Nephron (organoid): ENCODE results near the gene SYNJ2.
A peak's percentile ranks its signal among the peaks of the same experiment; 100 is the strongest.

Experiments
- H3K27ac Mint-ChIP-seq, 3 experiments: 2 replicates each; pipeline ENCODE4 v1.8.0; 2020; ENCODE audit warnings: mixed read lengths in 3 of 3, mild to moderate bottlenecking in 2 of 3, moderate library complexity in 1 of 3
- H3K27me3 Mint-ChIP-seq: 2 replicates; pipeline ENCODE4 v1.8.0; 2021; ENCODE audit warnings: low read depth, mild to moderate bottlenecking, moderate library complexity, mixed read lengths
- H3K36me3 Mint-ChIP-seq: 2 replicates; pipeline ENCODE4 v1.8.0; 2020; ENCODE audit warnings: low read depth, mixed read lengths
- H3K4me1 Mint-ChIP-seq: 2 replicates; pipeline ENCODE4 v1.8.0; 2020; ENCODE audit warnings: mixed read lengths
- H3K4me3 Mint-ChIP-seq, 3 experiments: 2 replicates each; pipeline ENCODE4 v1.8.0; 2020; ENCODE audit warnings: mild to moderate bottlenecking in 3 of 3, mixed read lengths in 3 of 3, moderate library complexity in 2 of 3
- H3K9me3 Mint-ChIP-seq: 2 replicates; pipeline ENCODE4 v1.8.0; 2020; ENCODE audit warnings: mixed read lengths
- TF ChIP-seq, protein P1 (sequence below), 3 experiments: fragments of 200-600 bp; sonication (generic); IDR thresholded peaks; one replicate each; pipeline ENCODE4 v1.5.0; 2021; ENCODE audit warnings: antibody characterized with exemption in 3 of 3; ENCODE audit not compliant: unreplicated experiment in 3 of 3

SYNJ2 gene

DNA sequence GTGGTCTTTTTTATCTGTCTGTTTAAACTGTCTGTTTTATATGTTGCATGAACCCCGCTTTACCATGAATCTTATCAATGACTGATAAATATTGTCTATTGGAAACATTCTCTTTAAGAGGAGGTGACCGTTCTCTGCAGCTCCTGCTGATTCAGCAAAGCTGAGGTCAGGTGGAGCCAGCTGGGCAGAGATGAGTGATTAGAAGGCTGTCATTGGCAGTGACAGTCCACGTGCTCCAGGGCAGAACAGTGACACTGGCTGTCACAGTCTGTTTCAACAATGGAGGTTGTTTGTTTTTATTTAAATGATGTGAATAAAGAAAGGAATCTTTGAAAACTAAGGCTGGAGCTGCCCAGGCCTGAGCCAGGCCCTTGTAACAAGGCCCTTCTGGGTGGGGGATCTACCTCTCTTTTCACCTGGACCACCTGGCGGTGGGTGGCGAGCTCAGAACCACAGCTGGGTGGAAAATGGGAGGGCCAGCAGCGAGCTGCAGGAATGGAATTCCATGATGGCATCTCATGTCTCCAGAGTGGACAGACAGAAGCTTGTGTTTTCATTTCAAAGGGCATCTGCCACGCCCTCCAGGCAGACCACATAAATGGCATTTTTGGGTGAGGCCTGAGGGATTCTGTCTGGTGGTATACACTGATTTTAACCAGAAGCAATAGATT, 12.6 kb downstream of the SYNJ2 start:
- Mint-ChIP-seq H3K9me3 (no peaks in the 10 kb centered on the region), H3K4me1 (peaks cover 80% of the 10 kb centered on the region), H3K36me3 (peaks cover 3% of the 10 kb centered on the region), H3K4me3 (peak overlapping the region in 1 of 3 experiments; percentile 4), H3K27ac (peak overlapping the region; percentile 20 to 78 (median 54)), H3K27me3 (no peaks in the 10 kb centered on the region)
- TF ChIP-seq, protein P1, sequence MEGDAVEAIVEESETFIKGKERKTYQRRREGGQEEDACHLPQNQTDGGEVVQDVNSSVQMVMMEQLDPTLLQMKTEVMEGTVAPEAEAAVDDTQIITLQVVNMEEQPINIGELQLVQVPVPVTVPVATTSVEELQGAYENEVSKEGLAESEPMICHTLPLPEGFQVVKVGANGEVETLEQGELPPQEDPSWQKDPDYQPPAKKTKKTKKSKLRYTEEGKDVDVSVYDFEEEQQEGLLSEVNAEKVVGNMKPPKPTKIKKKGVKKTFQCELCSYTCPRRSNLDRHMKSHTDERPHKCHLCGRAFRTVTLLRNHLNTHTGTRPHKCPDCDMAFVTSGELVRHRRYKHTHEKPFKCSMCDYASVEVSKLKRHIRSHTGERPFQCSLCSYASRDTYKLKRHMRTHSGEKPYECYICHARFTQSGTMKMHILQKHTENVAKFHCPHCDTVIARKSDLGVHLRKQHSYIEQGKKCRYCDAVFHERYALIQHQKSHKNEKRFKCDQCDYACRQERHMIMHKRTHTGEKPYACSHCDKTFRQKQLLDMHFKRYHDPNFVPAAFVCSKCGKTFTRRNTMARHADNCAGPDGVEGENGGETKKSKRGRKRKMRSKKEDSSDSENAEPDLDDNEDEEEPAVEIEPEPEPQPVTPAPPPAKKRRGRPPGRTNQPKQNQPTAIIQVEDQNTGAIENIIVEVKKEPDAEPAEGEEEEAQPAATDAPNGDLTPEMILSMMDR (IDR thresholded peaks at IDR 0.05; ENCODE audit: unreplicated experiment in 3 of 3): no peak

DNA sequence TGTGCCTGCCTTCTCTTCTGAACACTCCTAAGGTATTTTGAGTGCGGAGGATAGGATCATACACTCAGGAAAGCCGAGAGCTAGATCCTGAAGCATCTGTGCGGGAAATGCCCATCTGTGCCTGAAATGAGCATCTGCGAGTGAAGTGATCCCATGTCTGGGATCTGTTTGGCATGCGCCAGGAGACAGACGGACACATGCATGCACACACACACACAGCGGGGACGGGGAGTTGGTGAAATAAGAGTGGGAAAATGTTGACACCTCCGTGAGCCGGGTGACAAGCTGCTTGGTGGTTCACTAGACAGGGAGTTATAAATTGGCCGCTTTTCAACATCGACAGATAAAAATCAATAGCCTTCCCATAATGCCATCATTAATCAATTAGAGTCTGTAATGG, 13.8 kb downstream of the SYNJ2 start:
- TF ChIP-seq, protein P1 (IDR thresholded peaks at IDR 0.05; ENCODE audit: unreplicated experiment in 3 of 3): no peak
- Mint-ChIP-seq H3K4me3 (no peak overlapping the region), H3K36me3 (peaks cover 3% of the 10 kb centered on the region), H3K27me3 (no peaks in the 10 kb centered on the region), H3K4me1 (peaks cover 80% of the 10 kb centered on the region), H3K27ac (no peak overlapping the region), H3K9me3 (no peaks in the 10 kb centered on the region)

DNA sequence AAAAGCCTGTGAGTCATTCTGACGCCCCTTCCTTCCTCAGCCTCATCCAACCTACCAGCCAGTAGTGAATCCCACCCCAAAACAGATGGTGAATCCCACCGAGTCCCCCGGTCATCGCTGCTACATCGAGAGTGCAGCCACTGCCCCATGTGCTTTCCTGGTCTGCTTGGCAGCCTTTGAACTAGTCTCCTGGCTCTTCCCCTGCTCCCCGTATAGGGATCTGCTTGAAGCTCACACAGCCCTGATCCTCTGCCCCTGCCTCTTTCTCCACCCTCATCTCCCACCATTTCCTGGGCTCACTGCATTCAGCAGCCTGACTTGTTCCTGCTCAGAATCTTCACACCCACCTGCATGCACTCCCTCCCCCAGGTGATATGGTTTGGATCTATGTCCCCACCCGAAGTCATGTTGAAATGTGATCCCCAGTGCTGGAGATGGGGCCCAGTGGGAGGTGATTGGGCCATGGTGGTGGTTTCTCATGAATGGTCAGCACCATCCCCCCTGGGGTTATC, 14.6 kb downstream of the SYNJ2 start:
- H3K9me3 Mint-ChIP-seq: no peaks in the 10 kb centered on the region
- peaks cover 79% of the 10 kb centered on the region for H3K4me1 Mint-ChIP-seq
- TF ChIP-seq, protein P1 (IDR thresholded peaks at IDR 0.05; ENCODE audit: unreplicated experiment in 3 of 3): no peak
- H3K27ac Mint-ChIP-seq: no peak overlapping the region
- H3K36me3 Mint-ChIP-seq: peaks cover 3% of the 10 kb centered on the region
- no peak overlapping the region for H3K4me3 Mint-ChIP-seq
- H3K27me3 Mint-ChIP-seq: no peaks in the 10 kb centered on the region

DNA sequence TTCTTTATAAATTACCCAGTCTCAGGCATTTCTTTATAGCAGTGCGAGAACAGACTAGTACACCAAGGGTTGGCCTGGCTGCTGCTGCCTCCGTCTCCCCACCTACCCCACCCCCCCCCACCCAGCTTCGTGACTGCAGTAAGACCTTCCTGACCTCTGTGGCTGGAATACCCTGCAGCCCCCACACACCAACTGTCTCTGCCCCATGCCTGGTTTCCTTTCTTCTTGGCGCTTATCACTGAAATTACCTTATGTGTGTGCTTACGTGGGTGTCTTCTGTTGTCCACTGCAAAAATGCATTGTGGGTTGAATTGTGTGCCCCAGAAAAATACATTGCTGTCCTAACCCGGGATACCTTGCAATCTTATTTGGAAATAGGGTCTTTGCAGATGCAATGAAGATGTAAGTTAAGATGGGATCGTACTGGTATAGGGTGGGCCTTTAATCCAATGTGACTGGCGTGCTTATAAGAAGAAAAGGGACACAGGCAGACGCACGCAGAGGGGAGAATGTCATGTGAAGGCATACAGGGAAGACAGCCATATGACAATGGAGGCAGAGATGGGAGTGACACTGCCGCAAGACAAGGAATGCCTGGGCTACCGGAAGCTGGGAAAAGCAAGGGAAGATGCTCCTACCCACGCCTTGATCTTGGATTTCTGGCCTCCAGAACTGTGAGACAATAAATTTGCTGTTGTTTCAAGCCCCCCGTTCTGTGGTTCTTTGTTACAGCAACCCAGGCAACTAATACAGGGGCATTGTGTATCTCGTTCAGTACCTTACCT, 15.4 kb downstream of the SYNJ2 start:
- Mint-ChIP-seq H3K27me3 (no peaks in the 10 kb centered on the region), H3K4me3 (no peak overlapping the region), H3K4me1 (peaks cover 81% of the 10 kb centered on the region), H3K27ac (peak overlapping the region; percentile 15 to 73 (median 51)), H3K36me3 (peaks cover 6% of the 10 kb centered on the region), H3K9me3 (no peaks in the 10 kb centered on the region)
- TF ChIP-seq, protein P1 (IDR thresholded peaks at IDR 0.05; ENCODE audit: unreplicated experiment in 3 of 3): no peak

DNA sequence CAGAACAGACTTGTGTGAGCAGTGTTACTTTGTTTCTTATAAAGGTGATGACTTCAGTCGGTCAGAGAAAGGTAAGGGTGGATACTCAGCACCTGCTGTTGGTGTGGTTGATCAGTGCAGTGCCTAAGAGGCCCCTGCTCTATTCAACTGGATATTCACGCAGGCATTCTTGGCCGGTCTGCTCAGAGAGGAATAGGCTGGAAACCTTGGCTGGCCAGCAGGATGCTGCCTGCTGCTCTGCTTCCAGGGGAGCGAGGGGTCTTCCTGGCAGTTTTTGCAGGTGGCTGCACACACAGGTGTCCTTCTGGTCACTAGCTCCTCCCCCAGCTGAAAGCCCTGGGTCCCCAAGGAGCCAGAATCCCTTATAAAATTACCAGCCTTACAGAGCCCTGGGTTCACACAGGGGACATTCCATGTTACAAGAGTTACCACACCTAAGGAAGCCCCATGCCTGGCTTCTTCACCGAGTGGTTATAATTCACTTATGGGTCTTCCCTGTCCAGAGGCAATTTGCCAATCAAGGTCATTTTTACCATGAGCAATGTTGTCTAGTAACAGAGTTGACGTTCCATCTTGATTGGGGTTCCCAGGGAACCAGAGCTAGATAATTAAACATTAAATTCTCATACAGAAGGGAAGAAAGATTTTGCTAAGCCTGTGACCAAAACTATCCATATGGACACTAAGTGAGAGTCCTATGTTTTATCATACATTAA, 16.4 kb downstream of the SYNJ2 start:
- Mint-ChIP-seq H3K4me1 (peaks cover 85% of the 10 kb centered on the region), H3K4me3 (no peak overlapping the region), H3K9me3 (no peaks in the 10 kb centered on the region), H3K36me3 (peaks cover 3% of the 10 kb centered on the region), H3K27me3 (no peaks in the 10 kb centered on the region), H3K27ac (peak overlapping the region; percentile 74 to 90 (median 81))
- TF ChIP-seq, protein P1 (IDR thresholded peaks at IDR 0.05; ENCODE audit: unreplicated experiment in 3 of 3): no peak
